NCI-H128 (cell line): ENCODE measurements around the gene FOXI1.

ENCODE experiments used
- DNase-seq: peaks from one replicate; lab custom pipeline; 2025; ENCODE audit not compliant: unreplicated experiment; lab: John Stamatoyannopoulos, UW

FOXI1 gene

DNA sequence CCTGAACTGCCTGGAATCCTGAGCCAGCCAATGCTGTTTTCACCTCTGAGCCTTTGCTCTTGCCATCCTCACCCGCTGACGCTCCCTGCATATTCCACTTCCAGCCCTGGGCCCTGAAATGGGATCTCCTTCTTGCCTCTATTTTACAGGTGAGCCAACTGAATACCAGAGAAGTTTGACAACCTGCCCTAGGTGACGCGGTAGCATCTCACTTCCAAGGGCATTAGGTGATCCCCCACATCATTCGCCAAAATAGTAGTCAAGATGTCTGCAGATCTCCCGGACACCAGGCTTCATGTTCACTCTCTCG, 43.5 kb downstream of the FOXI1 start:
- no peak for DNase-seq

- no peak for DNase-seq
These were observed 45.0 kb downstream of the FOXI1 start for GRCh38 chr5:170150713-170151096.

DNA sequence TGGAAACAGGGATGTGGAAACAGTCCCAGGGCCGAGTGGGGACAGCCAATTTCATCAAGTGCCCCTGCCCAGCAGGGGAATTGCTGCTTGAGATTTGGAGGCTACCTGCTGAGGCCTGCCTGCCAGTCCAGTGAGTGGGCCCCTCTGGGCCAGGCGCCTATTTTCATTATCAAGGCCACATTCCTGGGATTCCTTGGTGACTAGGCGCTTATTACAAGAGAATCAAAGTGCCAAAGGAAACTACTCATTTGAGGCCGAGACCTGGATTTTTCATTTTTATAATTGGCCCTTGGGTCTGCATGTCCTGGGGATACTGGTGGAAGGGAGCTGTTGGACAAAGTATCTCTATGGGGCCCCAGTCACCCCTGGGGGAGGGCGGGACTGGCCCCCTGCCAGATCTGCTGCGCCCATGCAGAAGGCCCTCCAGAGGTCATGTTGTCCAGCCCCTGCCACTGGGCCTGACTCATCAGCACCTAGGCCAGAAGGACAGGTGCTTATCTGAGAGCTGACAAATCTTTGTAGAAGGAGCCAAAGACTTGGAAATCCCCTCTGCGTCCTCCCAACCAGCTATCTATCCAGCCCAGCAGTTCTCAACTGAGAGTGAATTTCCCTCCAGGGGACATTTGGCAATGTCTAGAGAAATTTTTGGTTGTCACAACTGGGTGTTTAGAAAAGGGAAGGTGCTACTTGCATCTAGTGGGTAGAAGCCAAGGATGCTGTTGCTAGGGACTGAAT, 45.6 kb downstream of the FOXI1 start:
- no peak for DNase-seq

DNA sequence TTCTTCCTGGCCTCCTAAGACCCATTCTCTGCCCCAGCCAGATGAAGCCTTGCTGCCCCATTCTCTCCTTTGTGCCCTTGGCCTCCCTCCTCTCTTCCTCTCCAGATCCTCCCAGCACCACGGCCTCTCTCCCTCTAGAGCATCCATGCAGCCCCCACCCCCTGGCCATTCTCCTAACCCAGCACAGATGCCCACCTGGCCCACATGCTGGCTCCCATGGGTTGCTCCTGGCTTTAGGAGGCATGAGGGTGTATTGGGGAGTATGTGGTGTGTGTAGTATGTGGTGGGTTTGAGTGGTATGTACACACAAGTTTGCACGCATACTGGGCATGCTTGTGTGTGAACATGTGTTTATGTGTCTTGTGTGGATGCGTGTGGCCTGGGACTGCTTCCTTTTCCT, 47.1 kb downstream of the FOXI1 start:
- DNase-seq: no peak

GRCh38 chr5:170154297-170154696, 48.6 kb downstream of the FOXI1 start:
- no peak for DNase-seq

GRCh38 chr5:170154744-170155143, 49.0 kb downstream of the FOXI1 start:
- no peak for DNase-seq

GRCh38 chr5:170155771-170156170, 50.1 kb downstream of the FOXI1 start:
- DNase-seq: no peak

- no peak for DNase-seq
These were observed 53.5 kb downstream of the FOXI1 start for GRCh38 chr5:170159101-170159698.
